HG03039 (cell line): ENCODE measurements around the gene DCAF16.

Experiments used
- ATAC-seq: cut with Tn5 transposase; IDR thresholded peaks from one replicate; pipeline ENCODE4 v1.9.1; 2021; ENCODE audit warnings: mild to moderate bottlenecking, moderate library complexity; ENCODE audit not compliant: unreplicated experiment

Gene DCAF16

DNA sequence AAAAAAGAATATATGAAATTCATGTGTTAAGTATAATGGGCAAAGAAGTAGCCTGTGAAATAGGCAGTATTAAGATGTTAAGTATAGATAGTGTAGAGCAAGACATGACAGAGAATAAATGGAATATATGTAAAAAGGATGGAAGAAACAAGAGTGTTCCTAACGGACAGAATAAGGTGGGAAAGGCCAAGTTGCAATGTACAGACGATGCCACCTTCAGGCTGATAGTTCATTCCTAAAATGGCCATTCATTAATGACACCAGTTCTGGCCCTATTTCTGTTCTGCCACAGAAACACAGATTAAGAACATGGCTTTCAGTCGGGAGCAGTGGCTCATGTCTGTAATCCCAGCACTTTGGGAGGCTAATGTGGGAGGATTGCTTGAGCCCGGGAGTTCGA is 24.7 kb downstream of the DCAF16 start:
- ATAC-seq, result no peak

DNA sequence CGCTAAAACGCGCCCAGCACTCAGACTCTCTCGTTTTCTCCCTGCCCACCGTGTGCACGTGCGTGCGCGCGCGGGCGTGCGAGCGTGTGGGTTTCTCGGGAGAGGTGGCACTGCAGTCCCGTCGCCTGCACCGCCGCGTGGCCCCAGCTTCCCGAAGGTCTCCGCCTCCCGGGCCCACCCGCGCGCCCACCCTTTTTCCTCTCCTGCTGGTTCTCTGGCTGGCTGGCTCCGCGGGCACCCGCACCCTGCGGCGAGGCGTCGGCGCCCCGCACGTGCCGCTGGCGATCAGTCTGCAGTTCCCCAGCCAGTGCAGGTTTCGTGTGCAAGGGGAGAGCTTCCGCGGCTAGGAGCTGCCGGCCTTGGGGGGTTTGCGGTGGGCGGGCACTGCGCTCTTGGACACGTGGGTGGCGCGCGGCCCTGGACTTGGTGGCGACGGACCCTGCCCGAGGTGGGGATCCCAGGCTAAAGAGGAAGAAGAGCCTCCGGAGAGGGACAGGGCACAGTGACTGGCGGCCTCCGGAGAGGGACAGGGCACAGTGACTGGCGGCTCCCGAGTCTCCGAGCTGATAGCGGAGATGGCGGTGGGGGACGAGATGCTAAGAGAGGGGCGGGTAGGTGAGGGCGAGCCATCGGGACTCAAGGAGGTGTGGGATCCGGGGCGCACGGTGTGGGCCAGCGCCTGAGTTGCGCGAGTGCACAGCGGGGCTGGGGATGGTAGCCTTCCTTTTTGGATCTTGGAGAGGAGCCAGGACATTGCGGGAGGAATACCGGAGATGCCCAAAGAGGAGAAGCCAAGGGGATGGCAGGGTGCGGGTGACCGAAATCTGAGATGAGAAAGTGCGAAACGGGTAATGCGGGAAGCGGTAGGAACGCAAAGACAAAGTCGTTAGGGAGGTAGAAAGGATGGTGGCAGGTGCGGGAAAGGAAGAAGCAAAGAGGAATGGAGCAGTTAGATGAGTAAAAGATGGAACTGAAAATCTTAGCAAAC is 29.0 kb downstream of the DCAF16 start, which contains the start of gene FAM184B:
Gene FAM184B, minus strand, starts transcription at position 322 of the 988 bp plus-strand sequence. CDS start 322 bp downstream, outside the sequence.
- ATAC-seq, result no peak

DNA sequence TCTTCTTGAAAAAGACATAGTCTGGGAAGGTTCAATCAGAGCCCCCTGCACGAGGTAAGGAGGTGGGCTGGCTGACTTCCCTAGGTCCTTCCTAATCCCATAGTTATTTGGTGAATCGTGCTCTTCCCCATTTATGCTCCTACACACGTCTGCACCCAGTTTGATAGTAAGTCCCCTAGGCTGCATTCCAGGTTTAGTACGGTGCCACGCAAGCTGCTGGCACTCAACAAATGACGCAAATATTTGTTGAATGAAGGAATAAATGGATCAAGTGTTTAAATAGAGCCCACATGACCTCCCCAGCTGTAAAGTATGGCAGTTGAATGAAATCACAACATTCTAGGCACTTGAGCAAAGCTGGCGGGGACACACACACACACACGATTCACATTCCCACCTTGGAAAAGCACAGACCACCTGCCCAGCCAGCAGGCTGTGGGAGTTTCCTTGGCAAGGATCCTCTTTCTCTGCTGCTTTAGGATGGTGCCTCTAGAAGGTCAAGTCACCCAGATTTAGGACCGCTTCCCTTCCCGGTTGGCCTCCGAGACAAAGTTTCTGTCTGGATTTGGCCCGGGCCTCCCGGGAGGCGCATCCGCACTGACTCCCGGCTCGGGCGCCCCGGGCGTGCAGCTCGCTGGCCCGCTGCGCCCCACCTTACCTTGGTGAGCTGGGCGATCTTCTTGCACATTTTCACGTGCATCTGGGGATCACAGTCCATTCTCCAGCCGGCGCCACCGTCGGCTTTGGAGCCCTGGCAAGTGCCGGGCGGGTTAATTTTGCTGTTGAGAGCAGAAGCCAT is 29.9 kb downstream of the DCAF16 start:
- ATAC-seq, result no peak

DNA sequence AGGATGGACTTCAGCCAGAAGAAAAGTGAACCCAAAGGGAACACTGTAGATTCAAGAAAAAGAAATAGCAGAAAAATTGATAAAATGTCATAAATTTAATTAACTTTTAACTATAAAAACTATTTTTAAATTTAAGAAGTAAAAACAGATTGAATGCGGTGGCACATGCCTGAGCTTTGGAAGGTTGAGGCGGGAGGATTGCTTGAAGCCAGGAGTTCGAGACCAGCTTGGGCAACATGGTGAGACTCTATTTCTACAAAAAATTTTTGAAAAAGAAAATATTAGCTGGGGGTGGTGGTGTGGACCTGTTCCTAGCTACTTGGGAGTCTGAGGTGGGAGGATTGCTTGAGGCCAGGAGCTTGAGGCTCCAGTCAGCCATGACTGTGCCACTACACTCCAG is 32.1 kb downstream of the DCAF16 start:
- no peak for ATAC-seq

DNA sequence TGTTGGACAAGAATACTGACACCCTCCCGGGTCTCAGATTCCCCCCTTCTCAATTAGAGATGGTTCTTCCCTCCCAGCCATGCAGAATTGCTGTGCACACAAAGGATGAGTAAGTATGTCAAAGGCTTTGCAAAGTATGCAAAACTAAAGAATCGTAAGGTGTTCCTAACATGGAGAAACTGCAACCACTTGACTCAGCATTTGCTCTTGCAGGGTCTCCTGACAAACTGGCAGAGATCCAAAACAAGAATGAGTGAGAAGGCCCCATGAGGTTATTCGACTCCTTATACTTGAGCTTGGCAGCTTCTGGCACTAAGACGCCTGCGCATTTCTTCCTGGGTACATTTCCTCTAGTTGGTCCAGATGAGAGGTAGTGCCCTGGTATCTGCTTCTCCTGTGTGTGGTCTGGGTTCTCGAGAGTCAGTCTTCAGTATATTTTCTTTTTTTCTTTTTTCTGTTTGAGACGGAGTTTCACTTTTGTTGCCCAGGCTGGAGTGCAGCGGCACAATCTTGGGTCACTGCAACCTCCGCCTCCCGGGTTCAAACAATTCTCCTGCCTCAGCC is 37.3 kb downstream of the DCAF16 start:
- no peak for ATAC-seq

DNA sequence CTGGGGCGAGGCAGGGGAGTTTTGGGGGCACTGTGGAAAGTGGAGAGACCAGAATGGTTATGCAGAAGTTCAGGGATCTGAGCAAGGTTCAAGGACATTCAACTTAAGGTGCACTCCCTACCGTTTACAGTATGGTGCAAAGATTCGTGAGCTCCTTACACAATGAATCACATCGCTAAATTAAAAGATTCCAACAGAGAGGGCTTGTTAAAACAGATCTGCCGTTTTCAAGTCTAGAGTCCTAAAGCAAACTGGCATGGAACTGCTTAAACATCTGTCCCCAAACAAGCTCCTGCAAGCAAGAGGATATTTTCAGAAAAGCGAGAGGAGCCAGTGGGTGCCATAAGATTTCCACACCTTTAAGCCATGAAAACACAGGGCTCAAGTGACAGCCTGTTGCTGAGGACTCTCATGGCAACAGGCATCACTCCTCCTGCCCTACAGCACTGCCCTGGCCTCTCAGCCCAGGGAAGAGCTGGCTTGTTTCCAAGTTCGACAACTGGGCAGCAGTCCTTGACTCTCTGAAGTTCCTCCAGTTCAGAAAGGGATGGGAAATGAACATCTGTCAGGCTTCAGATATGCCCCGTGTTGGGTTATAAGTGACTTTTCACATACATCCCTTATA is 39.2 kb downstream of the DCAF16 start:
- no peak for ATAC-seq

DNA sequence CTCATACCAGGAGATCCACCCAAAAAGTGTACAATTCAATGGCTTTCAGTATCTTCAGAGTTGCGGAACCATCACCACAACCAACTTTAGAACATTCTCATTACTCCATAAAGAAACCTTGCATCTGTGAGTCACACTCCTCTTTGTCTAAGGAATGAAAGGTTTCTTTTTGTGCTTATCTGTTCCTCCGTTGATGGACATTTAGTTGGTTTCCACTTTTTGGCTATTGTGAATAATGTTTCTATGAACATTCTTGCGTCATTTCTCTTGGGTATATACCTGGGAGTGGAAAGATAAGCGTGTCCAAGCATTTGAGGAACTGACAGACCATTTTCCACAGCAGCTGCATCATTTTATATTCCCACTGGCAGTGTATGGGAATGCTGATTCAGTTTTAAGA is 39.7 kb downstream of the DCAF16 start:
- no peak for ATAC-seq

DNA sequence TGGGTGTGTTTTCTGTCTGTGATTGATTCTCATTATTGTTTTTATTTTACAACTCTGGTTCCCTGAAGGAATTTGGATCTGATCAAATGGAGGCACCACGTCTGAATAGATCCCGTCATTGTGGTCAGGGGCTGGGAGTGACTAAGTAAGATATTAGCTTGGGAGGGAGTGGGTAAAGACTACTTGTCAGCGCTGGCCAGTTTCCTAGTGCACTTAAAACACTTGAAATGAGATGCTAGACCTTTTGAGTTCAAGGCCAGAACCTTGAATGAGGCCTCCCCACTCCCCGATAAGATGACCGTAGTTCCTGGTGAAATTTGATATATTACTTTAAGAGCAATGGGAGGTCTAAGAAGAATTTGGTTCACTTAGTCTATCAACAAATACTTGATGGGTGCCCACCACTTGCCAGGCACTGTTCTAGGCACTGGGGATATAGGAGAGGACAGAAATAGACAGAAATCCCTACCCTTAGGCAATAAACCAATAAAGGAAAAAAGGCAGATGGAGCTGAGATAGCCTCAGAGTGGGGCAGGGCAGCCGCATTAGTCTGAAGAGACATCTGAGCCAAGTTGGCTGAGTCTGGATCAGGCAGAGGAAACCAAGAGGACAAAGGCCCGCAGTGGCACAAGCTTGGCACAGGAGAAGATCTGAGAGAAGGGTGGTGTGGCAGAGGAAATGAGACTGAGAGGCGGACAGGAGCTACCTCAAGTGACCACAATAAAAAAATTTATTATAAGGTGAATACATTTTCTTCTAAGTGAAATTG is 41.0 kb downstream of the DCAF16 start:
- ATAC-seq, result no peak

DNA sequence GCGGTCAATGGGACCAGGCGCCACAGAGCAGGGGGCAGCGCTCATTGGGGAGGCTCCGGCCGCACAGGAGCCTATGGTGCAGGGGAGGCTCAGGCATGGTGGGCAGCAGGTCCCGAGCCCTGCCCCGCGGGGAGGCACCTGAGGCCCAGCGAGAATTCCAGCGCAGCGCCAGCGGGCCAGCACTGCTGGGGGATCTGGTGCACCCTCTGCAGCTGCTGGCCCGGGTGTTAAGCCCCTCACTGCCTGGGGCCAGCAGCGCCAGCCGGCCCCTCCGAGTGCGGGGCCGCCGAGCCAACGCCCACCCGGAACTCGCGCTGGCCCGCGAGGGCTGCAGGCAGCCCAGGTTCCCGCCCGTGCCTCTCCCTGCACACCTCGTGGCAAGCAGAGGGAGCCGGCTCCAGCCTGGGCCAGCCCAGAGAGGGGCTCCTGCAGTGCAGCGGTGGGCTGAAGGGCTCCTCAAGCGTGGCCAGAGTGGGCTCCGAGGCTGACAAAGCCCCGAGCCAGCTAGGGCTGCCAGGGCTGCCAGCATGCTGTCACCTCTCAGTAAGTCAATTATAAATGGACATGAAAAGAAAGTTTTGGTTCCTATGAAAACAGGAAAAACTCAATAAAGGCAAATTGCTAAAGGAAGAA is 43.6 kb downstream of the DCAF16 start:
- no peak for ATAC-seq

DNA sequence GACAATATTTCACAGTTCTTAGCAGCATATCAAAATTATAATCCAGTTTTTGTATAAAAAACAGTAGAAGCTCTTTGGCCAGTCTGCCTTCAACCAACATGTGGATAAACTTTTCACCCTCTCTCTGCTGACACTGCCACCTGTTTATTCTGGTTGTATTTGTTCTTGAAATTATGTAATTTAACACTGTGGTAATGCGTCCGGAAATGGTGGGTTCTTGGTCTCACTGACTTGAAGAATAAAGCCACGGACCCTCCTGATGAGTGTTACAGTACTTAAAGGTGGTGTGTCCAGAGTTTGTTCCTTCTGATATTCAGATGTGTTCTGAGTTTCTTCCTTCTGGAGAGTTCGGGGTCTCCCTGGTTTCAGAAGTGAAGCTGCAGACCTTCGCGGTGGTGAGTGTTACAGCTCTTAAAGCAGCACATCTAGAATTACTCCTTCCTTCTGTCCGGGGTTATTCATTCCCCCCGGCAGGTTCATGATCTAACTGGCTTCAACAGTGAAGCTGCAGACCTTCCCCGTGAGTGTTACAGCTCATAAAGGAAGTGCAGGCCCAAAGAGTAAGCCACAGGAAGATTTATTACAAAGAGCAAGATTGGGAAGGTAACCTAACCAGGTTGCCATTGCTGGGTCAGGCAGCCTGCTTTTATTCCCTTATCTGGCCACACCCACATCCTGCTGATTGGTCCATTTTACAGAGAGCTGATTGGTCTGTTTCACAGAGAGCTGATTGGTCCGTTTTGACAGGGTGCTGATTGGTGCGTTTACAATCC is 44.9 kb downstream of the DCAF16 start:
- no peak for ATAC-seq

DNA sequence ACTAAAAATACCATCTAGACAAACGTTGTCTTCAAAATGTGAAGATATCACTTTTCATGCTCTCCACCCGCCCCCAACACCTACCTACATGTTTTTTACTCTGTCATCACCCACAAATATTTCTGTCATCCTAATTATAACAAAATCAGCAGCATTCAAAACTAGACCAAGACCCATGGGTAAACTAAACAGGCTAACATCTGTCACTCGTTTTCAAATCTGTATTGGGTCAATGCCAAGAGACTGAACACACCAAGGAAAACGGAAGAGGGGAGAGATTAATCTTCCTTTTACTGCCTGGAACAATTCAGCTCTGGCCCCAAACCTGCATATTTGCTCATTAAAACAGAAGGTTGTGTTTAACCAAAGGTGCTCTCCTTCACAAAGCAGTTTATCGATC is 46.6 kb downstream of the DCAF16 start:
- no peak for ATAC-seq

DNA sequence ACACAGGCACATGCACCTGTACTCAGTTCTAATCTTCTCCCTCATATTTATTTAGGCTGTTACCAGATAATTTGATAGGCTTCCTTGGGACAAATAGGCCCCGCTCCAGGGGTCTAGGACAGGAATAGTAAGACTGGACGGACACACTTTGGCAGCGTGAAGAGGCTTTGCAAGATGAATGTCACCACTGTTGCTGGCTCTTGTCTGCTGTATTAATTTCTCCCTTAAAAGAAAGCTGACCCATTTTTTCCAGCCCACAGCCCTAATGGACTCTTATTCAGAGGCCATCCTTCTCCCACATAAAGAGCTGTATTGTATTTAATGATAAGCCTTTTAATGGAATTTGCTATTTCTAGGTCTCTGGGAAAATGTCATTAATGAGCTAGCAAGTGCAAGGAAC is 47.1 kb downstream of the DCAF16 start:
- ATAC-seq, result no peak

DNA sequence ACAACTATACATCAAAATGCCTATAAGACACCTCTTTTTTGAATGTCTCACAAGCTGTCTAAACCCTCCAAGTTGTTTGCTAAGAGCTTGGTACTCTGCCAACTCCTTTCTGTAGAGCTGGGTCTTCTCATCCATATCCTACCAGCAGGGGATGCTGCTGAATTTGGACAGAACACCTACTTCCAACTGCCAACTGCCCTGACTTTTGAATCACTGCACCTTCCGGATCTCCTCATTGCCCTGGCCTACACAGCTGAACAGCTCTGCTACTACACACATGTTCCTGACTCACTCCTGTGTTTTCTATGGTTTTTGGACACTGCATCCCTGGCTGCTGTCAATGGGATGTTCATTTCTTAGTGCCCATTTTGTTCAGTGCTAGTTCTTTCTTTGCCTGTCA is 47.8 kb downstream of the DCAF16 start:
- no peak for ATAC-seq

DNA sequence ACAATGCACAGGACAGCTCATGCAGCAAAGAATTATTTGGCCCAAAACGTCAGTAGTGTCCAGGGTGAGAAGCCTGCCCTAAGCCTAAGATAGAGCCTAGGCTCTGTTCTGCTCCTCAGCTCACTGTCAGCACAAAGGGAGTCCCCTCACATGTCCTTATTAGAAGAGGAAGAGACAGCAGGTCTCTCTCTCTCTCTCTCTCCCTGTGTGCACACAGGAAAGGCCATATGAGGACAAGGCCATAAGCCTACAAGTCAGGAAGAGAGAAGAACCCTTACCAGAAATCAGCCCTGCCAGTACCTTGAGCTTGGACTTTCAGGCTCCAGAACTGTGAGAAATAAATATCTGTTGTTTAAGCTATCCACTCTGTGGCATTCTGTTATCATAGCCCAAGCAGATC is 49.5 kb downstream of the DCAF16 start:
- ATAC-seq, result no peak

DNA sequence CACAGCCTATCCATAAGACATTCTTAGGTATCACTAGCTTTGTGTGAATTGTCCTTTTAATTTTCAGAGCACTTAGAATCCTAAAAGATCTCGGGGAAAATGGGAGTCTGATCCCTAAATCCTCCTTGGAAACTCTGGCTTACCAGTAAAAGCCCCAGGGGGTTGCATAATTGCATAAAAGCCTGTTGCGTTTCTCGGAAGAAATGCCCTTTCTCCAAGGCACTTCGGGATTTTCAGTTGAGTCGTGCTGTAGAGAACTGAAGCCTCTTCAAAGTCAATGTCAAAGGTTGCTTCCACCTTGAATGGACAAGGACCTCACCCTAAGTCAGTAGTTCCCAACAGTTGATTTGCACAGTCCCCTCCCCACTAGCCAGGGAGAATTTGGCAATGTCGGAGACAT is 49.9 kb downstream of the DCAF16 start:
- no peak for ATAC-seq

DNA sequence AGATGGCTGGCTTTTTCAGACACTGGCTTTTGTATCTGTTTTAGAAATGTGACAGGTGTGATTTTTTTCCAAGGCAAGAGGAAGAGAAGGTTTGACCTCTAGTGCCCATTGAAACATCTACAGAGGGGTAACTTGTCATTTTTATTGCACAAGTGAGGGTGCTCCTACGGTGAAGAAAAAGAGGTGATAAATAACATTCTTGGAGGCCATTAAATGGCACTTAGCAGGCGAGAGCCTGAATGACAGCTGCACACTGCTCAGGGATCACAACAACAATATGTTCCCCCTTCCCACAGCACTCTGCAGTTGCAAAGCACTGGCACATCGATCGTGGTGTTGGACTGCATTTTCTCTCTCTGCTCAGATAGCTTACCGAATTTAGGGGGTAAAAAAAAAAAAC is 52.1 kb downstream of the DCAF16 start:
- no peak for ATAC-seq

DNA sequence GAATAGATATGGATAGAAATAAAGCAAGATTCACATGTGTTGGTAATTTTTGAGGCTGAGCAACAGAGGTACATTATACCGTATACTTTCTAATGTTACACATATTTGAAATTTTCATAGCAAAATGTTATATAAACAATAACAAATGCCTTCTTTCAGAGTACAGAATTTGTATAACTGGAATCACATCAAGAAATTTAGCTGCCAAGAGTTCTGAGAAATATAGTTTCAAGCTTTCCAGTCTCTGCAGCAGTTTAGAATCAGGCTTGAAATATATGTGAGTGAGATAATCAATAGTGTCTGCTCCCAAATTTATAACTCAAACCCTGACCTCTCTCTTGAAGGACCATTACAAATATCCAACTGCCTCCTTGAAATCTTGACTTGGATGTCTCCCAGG is 52.9 kb downstream of the DCAF16 start:
- no peak for ATAC-seq

DNA sequence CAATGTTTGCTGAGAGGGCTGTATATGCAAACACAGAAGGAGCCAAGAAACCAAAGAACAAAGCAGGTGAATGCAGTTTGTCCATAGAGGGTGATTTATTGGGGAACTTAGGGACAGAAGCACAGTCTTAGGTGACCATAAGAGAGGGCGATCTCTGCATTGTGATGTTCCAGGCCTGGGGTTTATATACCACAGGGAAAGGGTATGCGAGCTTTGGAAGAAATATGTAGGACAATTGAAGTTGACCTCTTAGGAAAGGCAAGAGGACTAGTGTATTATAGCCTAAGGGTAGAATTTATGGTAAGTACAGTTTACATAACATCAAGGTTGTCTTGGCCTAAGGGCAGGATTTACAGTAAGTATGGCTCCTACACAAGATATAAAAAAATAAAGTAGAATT is 56.9 kb downstream of the DCAF16 start:
- no peak for ATAC-seq
